HuH-7 (cell line): ENCODE measurements around the gene TBXA2R.
A peak's percentile ranks its signal among the peaks of the same experiment; 100 is the strongest.
"Not testable (repeated sequence)": the region's sequence is repeated elsewhere in the genome, so short reads cannot be mapped to it uniquely, and the experiment has no call there.

Experiments used
- DNase-seq: peaks from one replicate; pipeline ENCODE4 v3.0.0; 2011; ENCODE audit warnings: low spot score

Gene TBXA2R

GRCh38 chr19:3606690-3607289, at the start of gene TBXA2R:
Gene TBXA2R (minus strand): TSS chr19:3606875. CDS start chr19:3600634, 6,241 bp downstream.
- peak; percentile 67 for DNase-seq

DNA sequence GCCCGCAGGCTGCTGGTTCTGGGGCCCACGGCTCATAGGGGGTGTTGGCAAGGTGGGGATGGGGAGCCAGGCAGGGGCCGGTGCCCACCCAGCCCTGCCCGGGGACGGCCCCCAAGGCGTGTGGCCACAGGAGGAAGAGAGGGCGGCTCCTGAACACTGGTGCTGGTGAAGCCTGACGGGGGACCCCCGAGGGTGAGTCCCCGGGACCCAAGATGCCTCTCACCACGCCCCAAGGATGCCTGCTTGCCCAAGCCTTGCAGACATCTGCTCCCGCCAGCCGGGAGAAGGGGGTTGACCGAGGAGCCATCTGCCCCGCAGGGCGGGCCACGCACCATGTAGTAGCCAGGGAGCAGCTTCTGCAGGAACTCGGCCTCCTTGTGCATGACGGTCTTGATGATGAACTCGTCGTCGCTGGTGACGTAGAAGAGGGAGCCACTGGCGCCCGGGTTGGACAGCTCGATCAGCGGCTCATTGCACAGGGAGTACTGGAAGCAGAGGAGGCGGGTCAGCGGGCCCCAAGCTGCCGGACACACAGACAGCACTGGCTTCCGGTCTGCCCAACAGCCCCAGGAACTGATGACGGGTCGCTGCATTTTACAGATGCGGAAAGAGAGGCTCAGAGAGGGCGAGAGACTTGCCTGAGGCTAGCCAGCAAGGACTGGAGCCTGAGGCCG, 49.5 kb upstream of the TBXA2R start:
- no peak for DNase-seq

DNA sequence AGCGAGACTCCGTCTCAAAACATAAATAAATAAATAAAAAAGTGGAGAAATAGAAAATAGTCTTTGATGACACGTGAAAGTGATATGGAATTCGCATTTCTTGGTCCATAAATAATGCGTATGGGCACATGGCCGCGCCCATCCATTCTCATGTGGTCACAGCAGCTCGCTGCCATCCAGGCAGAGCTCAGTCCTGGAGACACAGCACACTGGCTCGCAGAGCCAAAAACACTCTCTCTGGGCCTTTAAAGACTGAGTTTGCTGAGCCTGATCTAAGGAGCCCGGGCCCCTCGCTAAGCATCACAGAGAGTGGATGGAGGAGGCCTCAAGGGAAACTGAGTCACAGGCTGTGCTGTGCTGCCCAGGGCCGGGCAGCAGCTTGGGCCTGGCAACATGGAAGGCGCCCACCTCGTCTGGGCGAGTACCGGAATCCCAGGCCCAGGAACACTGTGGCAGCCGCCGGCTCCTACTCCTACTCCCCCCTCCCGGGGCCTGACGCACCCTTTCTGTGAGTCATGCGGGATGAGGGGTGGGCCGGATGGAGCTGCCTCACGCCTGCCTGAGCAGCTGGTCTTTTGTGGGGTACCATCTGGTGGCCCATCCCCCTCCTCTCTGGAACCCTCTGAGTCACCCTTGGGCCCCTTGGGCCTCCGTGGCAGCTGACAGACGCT, 48.9 kb upstream of the TBXA2R start:
- DNase-seq: no peak

- DNase-seq: peak; percentile 55
Measured at GRCh38 chr19:3653865-3654513, 47.3 kb upstream of the TBXA2R start.

- DNase-seq: no peak
Measured at GRCh38 chr19:3653081-3653795, 46.6 kb upstream of the TBXA2R start.

- DNase-seq: no peak
Measured at GRCh38 chr19:3652422-3652821, 45.7 kb upstream of the TBXA2R start.

GRCh38 chr19:3651684-3652083, 45.0 kb upstream of the TBXA2R start:
- DNase-seq: no peak

DNA sequence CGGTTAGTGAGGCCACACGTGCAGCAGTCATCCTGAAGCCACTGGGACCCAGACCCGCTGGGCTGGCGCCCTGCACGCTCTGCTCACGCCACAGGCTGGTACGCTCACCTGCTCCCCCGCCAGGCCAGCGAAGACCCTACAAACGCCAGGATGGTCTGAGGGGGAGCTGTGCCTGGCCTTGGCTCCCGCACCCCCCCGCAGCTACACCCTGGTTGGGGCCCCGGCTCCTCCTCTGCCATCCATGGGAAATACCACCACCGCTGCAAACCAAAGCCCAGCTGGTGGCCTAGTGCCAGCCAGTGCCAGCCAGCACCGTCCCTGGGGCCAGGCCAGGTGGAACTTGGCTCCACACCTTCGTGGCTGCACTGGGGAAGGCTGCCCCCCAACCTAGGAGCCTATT, 43.2 kb upstream of the TBXA2R start:
- DNase-seq: no peak

GRCh38 chr19:3648037-3648905, 41.6 kb upstream of the TBXA2R start:
- no peak for DNase-seq

DNA sequence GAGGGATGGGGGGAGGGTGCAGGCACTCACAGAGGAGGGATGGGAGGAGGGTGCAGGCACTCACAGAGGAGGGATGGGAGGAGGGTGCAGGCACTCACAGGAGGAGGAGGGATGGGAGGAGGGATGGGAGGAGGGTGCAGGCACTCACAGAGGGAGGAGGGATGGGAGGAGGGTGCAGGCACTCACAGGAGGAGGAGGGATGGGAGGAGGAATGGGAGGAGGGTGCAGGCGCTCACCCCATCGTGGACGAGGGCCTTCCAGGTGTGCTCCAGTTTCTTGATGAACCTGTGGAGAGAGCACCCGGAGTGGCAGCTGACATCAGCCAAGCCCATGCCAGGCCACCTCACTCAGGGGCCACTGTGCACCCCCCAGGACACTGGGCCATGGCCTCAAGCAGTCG, 40.4 kb upstream of the TBXA2R start:
- DNase-seq: not testable (repeated sequence)

GRCh38 chr19:3646336-3647092, 39.8 kb upstream of the TBXA2R start:
- DNase-seq: no peak

DNA sequence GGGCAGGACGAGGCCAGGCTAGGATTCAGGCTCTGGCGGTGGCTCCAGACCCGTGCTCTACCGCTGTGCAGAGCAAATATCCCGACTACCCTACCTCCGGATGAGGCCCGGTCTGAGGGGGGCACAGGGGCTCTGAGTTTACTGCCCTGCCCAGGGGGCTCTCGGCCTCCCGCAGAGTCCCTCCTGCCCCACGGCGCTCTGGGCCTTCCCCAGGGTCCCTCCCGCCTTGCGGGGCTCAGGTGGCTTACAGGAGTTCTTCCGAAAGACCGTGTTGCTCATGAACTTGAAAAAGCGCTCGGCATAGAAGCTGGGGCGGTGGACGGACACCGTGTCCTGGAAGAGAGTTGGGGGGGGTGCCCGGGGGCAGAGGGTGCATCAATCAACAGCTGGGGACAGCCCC, 39.1 kb upstream of the TBXA2R start:
- no peak for DNase-seq

- no peak for DNase-seq
Measured at GRCh38 chr19:3645067-3645396, 38.4 kb upstream of the TBXA2R start.

- DNase-seq: no peak
Measured at GRCh38 chr19:3644351-3645066, 37.8 kb upstream of the TBXA2R start.

DNA sequence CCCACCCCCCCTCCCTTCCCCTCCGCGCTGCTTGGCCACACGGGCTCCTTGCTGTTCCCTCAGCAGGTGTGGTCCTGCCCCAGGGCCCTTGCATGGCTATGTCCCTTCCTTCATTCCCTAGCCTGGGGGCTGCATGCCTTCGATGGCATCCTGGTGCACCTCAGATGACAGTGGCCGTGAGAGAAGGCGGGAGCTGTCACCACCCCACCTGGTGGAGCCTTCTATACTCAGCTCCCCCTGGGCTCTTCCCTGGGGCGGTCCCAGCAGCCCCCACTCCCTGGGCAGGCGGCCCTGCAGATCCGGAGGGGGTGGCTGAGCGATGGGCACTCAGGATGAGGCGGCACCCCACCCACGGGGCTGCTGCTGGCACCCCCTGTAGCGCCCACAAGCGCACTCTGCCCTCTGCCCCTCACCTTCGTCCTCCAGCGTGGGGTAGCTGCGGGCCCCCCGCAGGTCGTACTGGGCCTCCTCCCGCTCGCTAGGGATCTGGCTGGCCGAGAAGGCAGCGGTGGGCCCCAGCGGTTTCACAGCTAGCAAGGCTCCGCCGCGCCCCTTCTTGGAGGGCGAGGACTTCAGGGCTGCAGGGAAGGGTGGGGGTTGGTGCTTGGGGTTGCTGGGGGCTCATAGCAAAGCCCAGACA, 37.1 kb upstream of the TBXA2R start:
- no peak for DNase-seq

GRCh38 chr19:3642987-3643673, 36.5 kb upstream of the TBXA2R start:
- DNase-seq: no peak

GRCh38 chr19:3642296-3642695, 35.6 kb upstream of the TBXA2R start:
- no peak for DNase-seq

DNA sequence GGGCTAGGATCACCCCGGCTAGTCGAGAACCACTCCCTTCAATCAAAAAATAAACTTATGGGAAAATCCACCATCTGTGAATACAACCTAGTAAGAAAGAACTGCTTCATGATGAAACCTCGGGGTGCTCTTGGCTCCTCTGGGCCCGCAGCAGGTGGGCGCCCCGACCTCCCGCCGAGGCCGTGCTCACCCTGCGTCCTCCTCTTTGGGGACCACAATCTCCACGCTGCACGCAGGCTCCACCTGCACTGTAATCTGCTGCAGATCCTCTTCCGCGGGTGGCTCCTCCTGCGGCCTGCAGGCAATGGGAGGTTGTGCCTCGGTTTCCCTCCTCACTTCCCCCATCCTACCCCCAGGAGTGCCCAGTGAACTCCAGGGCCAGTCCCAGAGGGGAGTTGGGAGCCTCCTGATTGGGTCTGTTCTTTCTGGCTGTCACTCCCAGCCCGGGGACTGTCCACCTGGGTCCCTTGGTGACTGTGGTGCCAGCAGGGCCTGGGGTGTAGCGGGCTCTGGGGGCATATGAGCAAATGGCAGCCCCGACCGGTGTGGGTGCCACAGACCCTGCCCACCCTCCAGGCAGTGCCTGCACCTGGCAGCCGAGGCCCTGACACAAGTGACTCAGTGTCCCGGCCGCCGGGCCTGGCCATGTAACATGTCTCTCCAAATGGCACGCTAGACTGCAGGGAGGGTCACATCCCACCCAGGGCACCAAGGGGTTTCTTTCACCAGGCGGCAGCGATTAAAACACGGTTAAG, 35.0 kb upstream of the TBXA2R start:
- DNase-seq: no peak
